Peyer's patch (tissue), 4 donors: ENCODE measurements around the gene HTT.

ENCODE experiments used
- POLR2A ChIP-seq, 2 donors: fragments of 450-650 bp; IDR thresholded peaks; one replicate each; pipeline ENCODE4 v1.5.1; 2017; ENCODE audit warnings: antibody characterized with exemption in 2 of 2, mild to moderate bottlenecking in 2 of 2, moderate library complexity in 2 of 2
- TF ChIP-seq, protein P1 (sequence below), 6 experiments: fragments of 450-650 bp in 4 of 6; fragments of 200-600 bp in 2 of 6; sonication (generic) in 1 of 6; IDR thresholded peaks; one replicate each; pipeline ENCODE4 v1.5.1; 2017 to 2019; ENCODE audit warnings: antibody characterized with exemption in 6 of 6, mild to moderate bottlenecking in 3 of 6, moderate library complexity in 1 of 6

GRCh38 chr4:3243136-3243780 lies 168.8 kb downstream of the HTT start:
- TF ChIP-seq, protein P1, sequence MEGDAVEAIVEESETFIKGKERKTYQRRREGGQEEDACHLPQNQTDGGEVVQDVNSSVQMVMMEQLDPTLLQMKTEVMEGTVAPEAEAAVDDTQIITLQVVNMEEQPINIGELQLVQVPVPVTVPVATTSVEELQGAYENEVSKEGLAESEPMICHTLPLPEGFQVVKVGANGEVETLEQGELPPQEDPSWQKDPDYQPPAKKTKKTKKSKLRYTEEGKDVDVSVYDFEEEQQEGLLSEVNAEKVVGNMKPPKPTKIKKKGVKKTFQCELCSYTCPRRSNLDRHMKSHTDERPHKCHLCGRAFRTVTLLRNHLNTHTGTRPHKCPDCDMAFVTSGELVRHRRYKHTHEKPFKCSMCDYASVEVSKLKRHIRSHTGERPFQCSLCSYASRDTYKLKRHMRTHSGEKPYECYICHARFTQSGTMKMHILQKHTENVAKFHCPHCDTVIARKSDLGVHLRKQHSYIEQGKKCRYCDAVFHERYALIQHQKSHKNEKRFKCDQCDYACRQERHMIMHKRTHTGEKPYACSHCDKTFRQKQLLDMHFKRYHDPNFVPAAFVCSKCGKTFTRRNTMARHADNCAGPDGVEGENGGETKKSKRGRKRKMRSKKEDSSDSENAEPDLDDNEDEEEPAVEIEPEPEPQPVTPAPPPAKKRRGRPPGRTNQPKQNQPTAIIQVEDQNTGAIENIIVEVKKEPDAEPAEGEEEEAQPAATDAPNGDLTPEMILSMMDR (IDR thresholded peaks at IDR 0.05) = no peak
- TF ChIP-seq POLR2A (IDR thresholded peaks at IDR 0.05) = no peak
